Inflammatory macrophage treated with lipopolysaccharide for 4 hours (primary cell): ENCODE results near the gene GPR63.

ENCODE experiments used
- DNase-seq: peaks from one replicate; pipeline ENCODE4 v3.0.0-alpha.2; 2020

GPR63 gene

DNA sequence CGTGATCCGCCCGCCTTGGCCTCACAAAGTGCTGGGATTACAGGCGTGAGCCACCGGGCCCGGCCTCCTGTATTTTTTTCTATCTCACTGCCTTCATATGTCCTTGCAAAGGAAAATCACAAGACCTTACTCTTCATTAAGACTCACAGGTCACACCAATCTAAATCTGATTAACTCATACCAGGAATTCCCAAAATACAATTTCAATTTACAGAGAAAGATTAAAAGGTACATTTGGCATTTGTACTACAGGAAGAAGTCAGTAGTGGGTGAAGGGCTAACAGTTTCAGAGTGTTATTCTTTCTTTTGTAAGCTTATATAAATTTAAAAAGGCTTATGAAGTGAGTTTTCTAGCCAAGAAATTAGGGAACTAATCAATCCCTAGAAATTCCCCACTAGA lies 87.4 kb downstream of the GPR63 start:
- DNase-seq, result no peak
